Esophagus muscularis mucosa (tissue), 4 donors: Measurements from ENCODE around the gene RNF144B. TPM values are rescaled to one million over a fixed set of nuclear protein-coding genes. Genes with fewer than 3 reads are reported as not detected.
"Not testable (repeated sequence)": the region's sequence is repeated elsewhere in the genome, so short reads cannot be mapped to it uniquely, and the experiment has no call there.

Source experiments
- DNase-seq: peaks from one replicate; pipeline ENCODE4 v3.0.0-alpha.2; 2017; ENCODE audit errors: extremely low spot score
- H3K27ac ChIP-seq, 4 donors: fragments of 200-600 bp; sonication (generic); replicated peaks in 1 of 4; 1 replicate in 3 of 4; 2 replicates in 1 of 4; pipeline ENCODE4 v1.5.1; 2016 to 2019; ENCODE audit warnings: mild to moderate bottlenecking in 1 of 4
- H3K27me3 ChIP-seq, 4 donors: fragments of 200-600 bp; sonication (generic); one replicate each; pipeline versions ENCODE4 v1.5.1 to v1.6.0; 2016 to 2019
- H3K36me3 ChIP-seq, 4 donors: fragments of 200-600 bp; sonication (generic); one replicate each; pipeline ENCODE4 v1.5.1; 2016 to 2019
- H3K4me1 ChIP-seq, 4 donors: fragments of 200-600 bp; sonication (generic); one replicate each; pipeline ENCODE4 v1.5.1; 2016 to 2019
- H3K4me3 ChIP-seq, 4 donors: fragments of 200-600 bp; sonication (generic); 1 replicate in 2 of 4; 2 replicates in 2 of 4; pipeline ENCODE4 v1.5.1; 2016 to 2019; ENCODE audit warnings: mild to moderate bottlenecking in 4 of 4, moderate library complexity in 1 of 4
- H3K9me3 ChIP-seq, 4 donors: fragments of 200-600 bp; sonication (generic); 1 replicate in 3 of 4; 2 replicates in 1 of 4; pipeline ENCODE4 v1.5.1; 2016 to 2019
- CTCF ChIP-seq, 3 experiments: fragments of 200-600 bp in 2 of 3; fragments of 450-650 bp in 1 of 3; sonication (generic) in 2 of 3; IDR thresholded peaks; one replicate each; pipeline ENCODE4 v1.5.1; 2017 to 2019; ENCODE audit warnings: antibody characterized with exemption in 3 of 3, mild to moderate bottlenecking in 2 of 3, moderate library complexity in 1 of 3
- EP300 ChIP-seq: sonication (generic); formaldehyde crosslinking; IDR thresholded peaks from one replicate; pipeline ENCODE4 v1.6.1; 2017; ENCODE audit warnings: antibody characterized with exemption
- POLR2A ChIP-seq: fragments of 450-650 bp; IDR thresholded peaks from one replicate; pipeline ENCODE4 v1.6.1; 2017; ENCODE audit warnings: antibody characterized with exemption, moderate library complexity, mild to moderate bottlenecking, low read depth
- POLR2AphosphoS5 ChIP-seq, 2 donors: sonication (generic); formaldehyde crosslinking; IDR thresholded peaks; one replicate each; pipeline ENCODE4 v1.6.1; 2017; ENCODE audit warnings: antibody characterized with exemption in 2 of 2
- WGBS: methylation state at CpG from one replicate; pipeline ENCODE4 v1.1.5; 2018; 5-methylcytosine and 5-hydroxymethylcytosine counted together
- intact Hi-C: fragments of 100-400 bp; cut with DNase I; formaldehyde crosslinking; loops from one replicate; pipeline ENCODE4 v1.15.1; 2023
- total RNA-seq, 4 donors: library from RNA; depleted of rRNA; stranded (reverse); fragments of >200 nt; gene quantifications; one replicate each; pipeline versions ENCODE4 v1.1.0 to v1.2.1, GENCODE V29; 2016

The RNF144B gene
- total RNA-seq, 4 donors from 2014 or later: 6.6 to 20.0 (median 12.1) TPM

- Histone ChIP-seq H3K36me3 (no peaks in the 10 kb centered on the region), H3K4me3 (no peak overlapping the region), H3K27me3 (no peaks in the 10 kb centered on the region), H3K4me1 (no peaks in the 10 kb centered on the region), H3K27ac (no peak overlapping the region), H3K9me3 (no peaks in the 10 kb centered on the region)
- TF ChIP-seq POLR2AphosphoS5 (IDR thresholded peaks at IDR 0.05) (no peak), POLR2A (no peak), EP300 (no peak), CTCF (IDR thresholded peaks at IDR 0.05) (no peak)
- intact Hi-C loops: no loop called here
- no peak for DNase-seq
- WGBS: 92% methylated on average over 4 of the region's 4 CpGs
Observed at GRCh38 chr6:18352001-18352400, 35.1 kb upstream of the RNF144B start.

- Histone ChIP-seq H3K4me1 (no peaks in the 10 kb centered on the region), H3K9me3 (no peaks in the 10 kb centered on the region), H3K36me3 (no peaks in the 10 kb centered on the region), H3K27ac (no peak overlapping the region), H3K4me3 (no peak overlapping the region), H3K27me3 (no peaks in the 10 kb centered on the region)
- intact Hi-C loops: no loop called here
- DNase-seq: no peak
- 89% methylated on average over 2 of the region's 2 CpGs for WGBS
- TF ChIP-seq EP300 (no peak), POLR2A (no peak), POLR2AphosphoS5 (IDR thresholded peaks at IDR 0.05) (no peak), CTCF (IDR thresholded peaks at IDR 0.05) (no peak)
Observed at GRCh38 chr6:18352842-18353241, 34.3 kb upstream of the RNF144B start.

GRCh38 chr6:18353251-18353650, 33.9 kb upstream of the RNF144B start:
- no peaks in the 10 kb centered on the region for H3K4me1 ChIP-seq
- no peak overlapping the region for H3K4me3 ChIP-seq
- H3K36me3 ChIP-seq: no peaks in the 10 kb centered on the region
- intact Hi-C loops: no loop called here
- no peak overlapping the region for H3K27ac ChIP-seq
- 64% methylated on average over 2 of the region's 2 CpGs for WGBS
- TF ChIP-seq POLR2A: no peak
- TF ChIP-seq CTCF (IDR thresholded peaks at IDR 0.05): no peak
- TF ChIP-seq EP300: no peak
- no peak for TF ChIP-seq POLR2AphosphoS5 (IDR thresholded peaks at IDR 0.05)
- H3K9me3 ChIP-seq: no peaks in the 10 kb centered on the region
- no peak for DNase-seq
- H3K27me3 ChIP-seq: no peaks in the 10 kb centered on the region

- DNase-seq, intact Hi-C loops, H3K9me3 ChIP-seq, H3K4me3 ChIP-seq, H3K27ac ChIP-seq, H3K36me3 ChIP-seq, H3K27me3 ChIP-seq: not testable (repeated sequence)
- WGBS: 87% methylated on average over 4 of the region's 4 CpGs
- H3K4me1 ChIP-seq: peaks cover 8 to 20% (median 11%) of the 10 kb centered on the region in 4 donors
Observed at GRCh38 chr6:18357546-18357945, 29.6 kb upstream of the RNF144B start.

- H3K4me3 ChIP-seq: no peak overlapping the region
- TF ChIP-seq EP300 (no peak), CTCF (IDR thresholded peaks at IDR 0.05) (no peak), POLR2AphosphoS5 (IDR thresholded peaks at IDR 0.05) (no peak), POLR2A (no peak)
- H3K27ac ChIP-seq: peak overlapping the region in 1 of 4 donors; percentile 8
- intact Hi-C loops: no loop called here
- no peaks in the 10 kb centered on the region for H3K36me3 ChIP-seq
- H3K9me3 ChIP-seq: no peaks in the 10 kb centered on the region
- no peak for DNase-seq
- no CpG with 5 or more reads among the region's 1 CpG for WGBS
- peaks cover 8 to 21% (median 13%) of the 10 kb centered on the region in 4 donors for H3K4me1 ChIP-seq
- H3K27me3 ChIP-seq: no peaks in the 10 kb centered on the region
Observed at GRCh38 chr6:18359237-18359885, 27.8 kb upstream of the RNF144B start.
